Motor neuron (in vitro differentiated cells): Measurements from ENCODE around the gene RAB22A. TPM values are rescaled to one million over a fixed set of nuclear protein-coding genes. Genes with fewer than 3 reads are reported as not detected.

Experiments
- ATAC-seq, 8 experiments: fragments of 200-7000 bp; cut with Tn5 transposase; replicated peaks in 6 of 8; 2 replicates each; pipeline ENCODE4 v1.8.0; 2021; ENCODE audit warnings: mild to moderate bottlenecking in 8 of 8, moderate library complexity in 8 of 8
- H3K27ac ChIP-seq, 2 donors: fragments of 250-450 bp; sonication (Bioruptor Pico); 2 replicates each; pipeline ENCODE4 v1.9.0; 2021; ENCODE audit warnings: antibody characterized with exemption in 2 of 2, mild to moderate bottlenecking in 2 of 2, moderate library complexity in 1 of 2
- H3K4me1 ChIP-seq, 2 donors: fragments of 250-450 bp; sonication (Bioruptor Pico); replicated peaks in 1 of 2; 2 replicates each; pipeline ENCODE4 v1.6.1; 2021; ENCODE audit warnings: antibody characterized with exemption in 2 of 2, mild to moderate bottlenecking in 2 of 2, moderate library complexity in 1 of 2
- H3K4me3 ChIP-seq, 5 donors: fragments of 250-450 bp; sonication (Bioruptor Pico); 2 replicates each; pipeline ENCODE4 v1.9.0; 2021; ENCODE audit warnings: antibody characterized with exemption in 5 of 5, mild to moderate bottlenecking in 5 of 5, moderate library complexity in 4 of 5
- WGBS, 10 experiments: fragments of 450-650 bp; shearing (Covaris generic); methylation state at CpG; one replicate each; pipeline ENCODE4 v1.0.0; 2022; 5-methylcytosine and 5-hydroxymethylcytosine counted together
- in situ Hi-C, 9 experiments: fragments of 400-800 bp; cut with MboI; loops; one replicate each; pipeline ENCODE4 v1.15.0; 2021; ENCODE audit warnings: low sequenced_read_pairs in 9 of 9, low pct_unique_long_range_greater_than_20kb in 2 of 9; ENCODE audit not compliant: unreplicated experiment in 9 of 9
- total RNA-seq, 8 experiments: library from RNA; unstranded; fragments of 300-600 nt; gene quantifications; 2 replicates each; pipeline versions ENCODE4 v1.2.3 to v1.2.4, GENCODE V29; 2022

The RAB22A gene
- total RNA-seq, 8 experiments from 2014 or later: 10.8 to 28.4 (median 15.2) TPM

- Histone ChIP-seq H3K4me3 (peak overlapping the region in 4 of 5 donors; percentile 96 to 100 (median 98)), H3K4me1 (peaks cover 9 to 10% of the 10 kb centered on the region in 2 donors), H3K27ac (no peak overlapping the region)
- WGBS, 10 experiments: 0 to 89% (median 70%) methylated on average over 1 to 9 of the region's 9 CpGs; no CpG with 5 or more reads in 1 of the 10 experiments
- in situ Hi-C loops: no loop called here
- no peak for ATAC-seq
These were observed 1.2 kb upstream of the RAB22A start for GRCh38 chr20:58308290-58308679.

GRCh38 chr20:58308680-58309527 is 611 bp upstream of the RAB22A start:
- in situ Hi-C loops: no loop called here
- peak; percentile 59 to 81 (median 79) for ATAC-seq
- Histone ChIP-seq H3K4me1 (peaks cover 9 to 10% of the 10 kb centered on the region in 2 donors), H3K4me3 (peak overlapping the region; percentile 86 to 100 (median 98)), H3K27ac (peak overlapping the region; percentile 18 to 64)
- WGBS, 10 experiments: 0 to 100% (median 0%) methylated on average over 1 to 6 of the region's 41 CpGs; no CpG with 5 or more reads in 5 of the 10 experiments

GRCh38 chr20:58310291-58310782 is 822 bp downstream of the RAB22A start:
- 0 to 25% (median 0%) methylated on average over 1 of the region's 1 CpG; no CpG with 5 or more reads in 4 of the 10 experiments for WGBS, 10 experiments
- ATAC-seq: no peak
- peaks cover 9 to 10% of the 10 kb centered on the region in 2 donors for H3K4me1 ChIP-seq
- H3K27ac ChIP-seq: peak overlapping the region in 1 of 2 donors; percentile 92
- in situ Hi-C loops: no loop called here
- H3K4me3 ChIP-seq: peak overlapping the region; percentile 86 to 100 (median 98)

GRCh38 chr20:58312836-58313235 is 3.3 kb downstream of the RAB22A start:
- in situ Hi-C loops: no loop called here

GRCh38 chr20:58313396-58313795 is 3.9 kb downstream of the RAB22A start:
- Histone ChIP-seq H3K4me1 (peaks cover 9 to 10% of the 10 kb centered on the region in 2 donors), H3K4me3 (no peak overlapping the region), H3K27ac (no peak overlapping the region)
- in situ Hi-C loops: no loop called here
- ATAC-seq: no peak
- WGBS, 10 experiments: 90 to 100% (median 100%) methylated on average over 1 to 4 of the region's 4 CpGs; no CpG with 5 or more reads in 3 of the 10 experiments

More at GRCh38 chr20:58312836-58313235, 3.3 kb downstream of the RAB22A start:
- no peak overlapping the region for H3K27ac ChIP-seq
- peaks cover 9 to 10% of the 10 kb centered on the region in 2 donors for H3K4me1 ChIP-seq
- no peak overlapping the region for H3K4me3 ChIP-seq
- WGBS, 10 experiments: 40 to 100% (median 100%) methylated on average over 1 to 2 of the region's 2 CpGs; no CpG with 5 or more reads in 5 of the 10 experiments
- no peak for ATAC-seq

GRCh38 chr20:58321205-58321604 is 11.7 kb downstream of the RAB22A start:
- Histone ChIP-seq H3K4me1 (peaks cover 0 to 11% of the 10 kb centered on the region in 2 donors), H3K27ac (no peak overlapping the region), H3K4me3 (no peak overlapping the region)
- ATAC-seq: no peak
- in situ Hi-C loops: no loop called here
- 50 to 98% (median 91%) methylated on average over 2 to 4 of the region's 4 CpGs; no CpG with 5 or more reads in 1 of the 10 experiments for WGBS, 10 experiments

- in situ Hi-C loops: no loop called here
- WGBS, 10 experiments: 17 to 79% (median 48%) methylated on average over 1 to 5 of the region's 5 CpGs
- H3K4me3 ChIP-seq: no peak overlapping the region
- no peak overlapping the region for H3K27ac ChIP-seq
- peaks cover 0 to 11% of the 10 kb centered on the region in 2 donors for H3K4me1 ChIP-seq
- ATAC-seq: peak in 1 of 8 experiments; percentile 69
These were observed 12.6 kb downstream of the RAB22A start for GRCh38 chr20:58322083-58322482.

- Histone ChIP-seq H3K27ac (no peak overlapping the region), H3K4me1 (peaks cover 0 to 11% of the 10 kb centered on the region in 2 donors), H3K4me3 (no peak overlapping the region)
- no peak for ATAC-seq
- in situ Hi-C loops: no loop called here
- WGBS, 10 experiments: 81 to 100% (median 100%) methylated on average over 1 to 2 of the region's 2 CpGs
These were observed 16.4 kb downstream of the RAB22A start for GRCh38 chr20:58325912-58326311.

- in situ Hi-C loops: no loop called here
- no peak for ATAC-seq
- WGBS, 10 experiments: 33 to 100% (median 90%) methylated on average over 1 to 2 of the region's 2 CpGs; no CpG with 5 or more reads in 2 of the 10 experiments
- Histone ChIP-seq H3K4me1 (peaks cover 0 to 8% of the 10 kb centered on the region in 2 donors), H3K27ac (no peak overlapping the region), H3K4me3 (no peak overlapping the region)
These were observed 17.7 kb downstream of the RAB22A start for GRCh38 chr20:58327211-58327610.

GRCh38 chr20:58328836-58329235 is 19.3 kb downstream of the RAB22A start:
- Histone ChIP-seq H3K4me1 (no peaks in the 10 kb centered on the region), H3K4me3 (no peak overlapping the region), H3K27ac (no peak overlapping the region)
- in situ Hi-C loops: no loop called here
- WGBS, 10 experiments: 21 to 94% (median 65%) methylated on average over 1 to 7 of the region's 7 CpGs; no CpG with 5 or more reads in 2 of the 10 experiments
- ATAC-seq: peak in 4 of 8 experiments; percentile 22 to 78 (median 30)

- no peak overlapping the region for H3K4me3 ChIP-seq
- no peak overlapping the region for H3K27ac ChIP-seq
- no peaks in the 10 kb centered on the region for H3K4me1 ChIP-seq
- ATAC-seq: no peak
- in situ Hi-C loops: no loop called here
These were observed 20.2 kb downstream of the RAB22A start for GRCh38 chr20:58329711-58330110.

GRCh38 chr20:58330249-58330648 is 20.7 kb downstream of the RAB22A start:
- no peak overlapping the region for H3K4me3 ChIP-seq
- no peaks in the 10 kb centered on the region for H3K4me1 ChIP-seq
- ATAC-seq: no peak
- no peak overlapping the region for H3K27ac ChIP-seq
- in situ Hi-C loops: no loop called here
- 36 to 100% (median 100%) methylated on average over 1 to 3 of the region's 3 CpGs; no CpG with 5 or more reads in 1 of the 10 experiments for WGBS, 10 experiments

GRCh38 chr20:58330687-58331086 is 21.2 kb downstream of the RAB22A start:
- in situ Hi-C loops: no loop called here
- 33 to 100% (median 44%) methylated on average over 1 of the region's 1 CpG; no CpG with 5 or more reads in 5 of the 10 experiments for WGBS, 10 experiments
- Histone ChIP-seq H3K4me3 (no peak overlapping the region), H3K4me1 (no peaks in the 10 kb centered on the region), H3K27ac (no peak overlapping the region)
- no peak for ATAC-seq
